K562 (cell line): Measurements from ENCODE around the gene ST7. TPM values are rescaled to one million over a fixed set of nuclear protein-coding genes. Genes with fewer than 3 reads are reported as not detected.

ENCODE experiments used
- ATF1 ChIP-seq, 2 experiments: fragments of 450-650 bp in 1 of 2; IDR thresholded peaks; 2 replicates each; pipeline ENCODE4 v1.6.1; 2016; ENCODE audit warnings: missing compliant biosample characterization in 1 of 2, missing genetic modification characterization in 1 of 2
- BCL6 ChIP-seq: fragments of 250-450 bp; sonication (Bioruptor Pico); IDR thresholded peaks from 2 replicates; pipeline ENCODE4 v1.4.0; 2020
- CUX1 ChIP-seq: fragments of 200-800 bp; sonication (Bioruptor generic); IDR thresholded peaks from 2 replicates; pipeline ENCODE4 v1.6.1; 2016; ENCODE audit warnings: missing genetic modification characterization, missing compliant biosample characterization
- KAT8 ChIP-seq: fragments of 450-650 bp; IDR thresholded peaks from 2 replicates; pipeline ENCODE4 v1.6.1; 2016; ENCODE audit warnings: low read depth, mild to moderate bottlenecking
- MYNN ChIP-seq, 2 experiments: sonication (generic); formaldehyde crosslinking in 1 of 2; IDR thresholded peaks; 2 replicates each; pipeline versions ENCODE4 v1.5.0 to v1.6.1; 2016 to 2020; ENCODE audit warnings: antibody characterized with exemption in 1 of 2, missing genetic modification reagents in 1 of 2
- POLR2H ChIP-seq: IDR thresholded peaks from 2 replicates; pipeline ENCODE4 v1.6.1; 2016; ENCODE audit warnings: missing genetic modification characterization, low read depth, mild to moderate bottlenecking, control low read depth, missing compliant biosample characterization, moderate library complexity
- ZNF609 ChIP-seq: sonication (generic); formaldehyde crosslinking; IDR thresholded peaks from 2 replicates; pipeline ENCODE4 v1.8.1; 2023; ENCODE audit warnings: missing genetic modification reagents, mild to moderate bottlenecking, borderline replicate concordance
- ZNF77 ChIP-seq: fragments of 250-450 bp; sonication (Bioruptor Pico); IDR thresholded peaks from 2 replicates; pipeline ENCODE4 v1.5.0; 2020
- ZZZ3 ChIP-seq: fragments of 450-650 bp; IDR thresholded peaks from 2 replicates; pipeline ENCODE4 v1.6.1; 2016; ENCODE audit warnings: antibody characterized with exemption, mild to moderate bottlenecking, moderate library complexity
- polyA plus RNA-seq, 8 experiments: library from polyadenylated mRNA; depleted of rRNA in 4 of 8; stranded (reverse) in 5 of 8; unstranded in 3 of 8; fragments of >200 nt; fragmentation: Nextera tagmentation in 2 of 8; fragmentation: Illumina TruSeq in 1 of 8; extraction: Ambion mirVana in 2 of 8; extraction: Trizol in 1 of 8; gene quantifications; 2 replicates each; pipeline versions ENCODE4 v1.2.1 to v1.2.3, GENCODE V29; 2011 to 2014; ENCODE audit warnings: inconsistent platforms in 1 of 8, missing spikeins in 1 of 8
- total RNA-seq, 7 experiments: library from RNA; depleted of rRNA in 6 of 7; stranded (reverse); fragments of >200 nt in 6 of 7; fragmentation: Illumina TruSeq in 2 of 7; extraction: Trizol in 2 of 7; gene quantifications; 2 replicates each; pipeline versions ENCODE4 v1.2.1 to v1.2.3, GENCODE V29; 2011 to 2021; ENCODE audit warnings: low replicate concordance in 1 of 7
- TF ChIP-seq, protein P1 (sequence below): fragments of 450-650 bp; IDR thresholded peaks from 2 replicates; pipeline ENCODE4 v1.6.1; 2017; ENCODE audit warnings: antibody characterized with exemption
- TF ChIP-seq, protein P2 (sequence below): fragments of 450-650 bp; IDR thresholded peaks from 2 replicates; pipeline ENCODE4 v1.6.1; 2016; ENCODE audit warnings: mild to moderate bottlenecking

The ST7 gene
- total and polyA plus RNA-seq, 9 of the 15 experiments (the other 6 are each of a cell fraction or from before 2014, with no cell fraction given): 23.9 to 56.3 (median 36.9) TPM

DNA sequence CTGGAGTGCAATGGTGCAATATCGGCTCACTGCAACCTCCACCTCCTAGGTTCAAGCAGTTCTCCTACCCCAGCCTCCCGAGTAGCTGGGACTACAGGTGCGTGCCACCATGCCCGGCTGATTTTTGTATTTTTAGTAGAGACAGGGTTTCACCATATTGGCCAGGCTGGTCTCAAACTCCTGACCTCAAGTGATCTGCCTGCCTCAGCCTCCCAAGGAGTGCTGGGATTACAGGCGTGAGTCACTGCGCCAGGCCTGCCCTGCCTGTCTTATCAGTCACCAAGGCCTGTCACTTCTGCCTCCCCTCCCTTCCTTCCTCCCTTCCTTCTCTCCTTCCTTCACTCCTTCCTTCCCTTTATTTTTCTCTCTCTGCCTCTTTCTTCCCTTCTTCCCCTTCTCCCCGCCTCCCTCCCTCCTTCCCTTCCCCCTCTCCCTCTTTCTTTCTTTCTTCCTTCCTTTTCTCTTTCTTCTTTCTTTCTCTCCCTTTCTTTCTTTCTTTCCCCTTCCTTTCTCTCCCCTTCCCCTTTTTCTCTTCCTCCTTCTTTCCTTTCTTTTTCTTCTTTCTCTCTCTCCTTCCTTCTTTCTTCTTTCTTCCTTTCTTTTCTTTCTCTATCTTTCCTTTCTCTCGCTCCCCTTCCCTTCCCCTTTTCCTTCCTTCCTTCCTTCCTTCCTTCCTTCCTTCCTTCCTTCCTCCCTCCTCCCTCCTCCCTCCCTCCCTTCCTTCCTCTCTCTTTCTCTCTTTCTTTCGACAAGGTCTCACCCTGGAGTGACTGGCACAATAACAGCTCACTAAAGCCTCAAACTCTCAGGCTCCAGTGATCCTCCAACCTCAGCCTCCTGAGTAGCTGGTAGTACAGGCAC lies 3.1 kb upstream of the ST7 start (continued):
- TF ChIP-seq CUX1 (CRISPR knock-in tag) (peak; percentile 29; the same call in 1 of the 2 replicates), MYNN (IDR thresholded peaks at IDR 0.05) (peak; percentile 82), MYNN (CRISPR knock-in tag; IDR thresholded peaks at IDR 0.05) (no peak), ZNF609 (peak; percentile 57; the same call in 1 of the 2 replicates), ZNF77 (CRISPR knock-in tag) (no peak), POLR2H (tag) (no peak), KAT8 (peak; percentile 71; the same call in 1 of the 2 replicates), BCL6 (no peak), ATF1 (CRISPR knock-in tag; IDR thresholded peaks at IDR 0.05) (no peak), ATF1 (tag; IDR thresholded peaks at IDR 0.05) (peak; percentile 63), ZZZ3 (peak; percentile 90)
- TF ChIP-seq, protein P1, sequence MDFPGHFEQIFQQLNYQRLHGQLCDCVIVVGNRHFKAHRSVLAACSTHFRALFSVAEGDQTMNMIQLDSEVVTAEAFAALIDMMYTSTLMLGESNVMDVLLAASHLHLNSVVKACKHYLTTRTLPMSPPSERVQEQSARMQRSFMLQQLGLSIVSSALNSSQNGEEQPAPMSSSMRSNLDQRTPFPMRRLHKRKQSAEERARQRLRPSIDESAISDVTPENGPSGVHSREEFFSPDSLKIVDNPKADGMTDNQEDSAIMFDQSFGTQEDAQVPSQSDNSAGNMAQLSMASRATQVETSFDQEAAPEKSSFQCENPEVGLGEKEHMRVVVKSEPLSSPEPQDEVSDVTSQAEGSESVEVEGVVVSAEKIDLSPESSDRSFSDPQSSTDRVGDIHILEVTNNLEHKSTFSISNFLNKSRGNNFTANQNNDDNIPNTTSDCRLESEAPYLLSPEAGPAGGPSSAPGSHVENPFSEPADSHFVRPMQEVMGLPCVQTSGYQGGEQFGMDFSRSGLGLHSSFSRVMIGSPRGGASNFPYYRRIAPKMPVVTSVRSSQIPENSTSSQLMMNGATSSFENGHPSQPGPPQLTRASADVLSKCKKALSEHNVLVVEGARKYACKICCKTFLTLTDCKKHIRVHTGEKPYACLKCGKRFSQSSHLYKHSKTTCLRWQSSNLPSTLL: peak; percentile 93
- TF ChIP-seq, protein P2, sequence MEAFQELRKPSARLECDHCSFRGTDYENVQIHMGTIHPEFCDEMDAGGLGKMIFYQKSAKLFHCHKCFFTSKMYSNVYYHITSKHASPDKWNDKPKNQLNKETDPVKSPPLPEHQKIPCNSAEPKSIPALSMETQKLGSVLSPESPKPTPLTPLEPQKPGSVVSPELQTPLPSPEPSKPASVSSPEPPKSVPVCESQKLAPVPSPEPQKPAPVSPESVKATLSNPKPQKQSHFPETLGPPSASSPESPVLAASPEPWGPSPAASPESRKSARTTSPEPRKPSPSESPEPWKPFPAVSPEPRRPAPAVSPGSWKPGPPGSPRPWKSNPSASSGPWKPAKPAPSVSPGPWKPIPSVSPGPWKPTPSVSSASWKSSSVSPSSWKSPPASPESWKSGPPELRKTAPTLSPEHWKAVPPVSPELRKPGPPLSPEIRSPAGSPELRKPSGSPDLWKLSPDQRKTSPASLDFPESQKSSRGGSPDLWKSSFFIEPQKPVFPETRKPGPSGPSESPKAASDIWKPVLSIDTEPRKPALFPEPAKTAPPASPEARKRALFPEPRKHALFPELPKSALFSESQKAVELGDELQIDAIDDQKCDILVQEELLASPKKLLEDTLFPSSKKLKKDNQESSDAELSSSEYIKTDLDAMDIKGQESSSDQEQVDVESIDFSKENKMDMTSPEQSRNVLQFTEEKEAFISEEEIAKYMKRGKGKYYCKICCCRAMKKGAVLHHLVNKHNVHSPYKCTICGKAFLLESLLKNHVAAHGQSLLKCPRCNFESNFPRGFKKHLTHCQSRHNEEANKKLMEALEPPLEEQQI: peak; percentile 96
